Measurements from ENCODE around the gene SPINK4. TPM values are rescaled to one million over a fixed set of nuclear protein-coding genes. Genes with fewer than 3 reads are reported as not detected.

Gene SPINK4
- polyA plus RNA-seq, 3 donors: not detected

DNA sequence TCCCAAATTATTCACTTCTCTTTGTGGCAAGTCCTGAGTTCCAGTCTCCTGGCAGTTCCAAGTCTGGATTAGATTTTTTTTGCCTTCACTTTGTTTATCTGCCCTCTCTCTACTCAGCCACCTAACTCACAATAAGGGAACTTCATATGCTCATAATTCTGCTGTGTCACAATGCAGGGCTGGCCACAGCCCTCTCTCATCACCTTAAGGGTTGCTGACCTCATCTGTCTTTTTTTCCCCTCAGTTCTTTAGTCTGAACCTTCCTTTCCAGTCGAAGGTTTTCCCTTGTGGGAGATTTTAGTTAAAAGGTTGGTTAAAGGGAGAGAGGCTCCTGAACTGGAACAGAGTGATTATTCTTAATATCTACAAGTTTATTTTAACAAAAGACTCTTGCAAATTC lies 20.4 kb downstream of the SPINK4 start:
- Histone ChIP-seq H4K20me1 (ENCODE audit: insufficient read depth, low read length) (peaks cover 40% of the 10 kb centered on the region), H3K4me2 (replicated peaks; ENCODE audit: extremely low read depth, low read length, poor library complexity, severe bottlenecking) (no peak overlapping the region), H3K36me3 (replicated peaks in 1 of 2; ENCODE audit: control insufficient read depth in 1 of 2, insufficient read depth in 2 of 2, low read length in 2 of 2) (peaks cover 71 to 74% of the 10 kb centered on the region in 2 donors), H2AFZ (ENCODE audit: insufficient read depth, low read depth, low read length, poor library complexity, severe bottlenecking) (no peak overlapping the region), H3K27ac (ENCODE audit: low read depth in 1 of 2, low read length in 2 of 2) (peak overlapping the region in 1 of 2 donors; percentile 2), H3K27me3 (ENCODE audit: control insufficient read depth in 2 of 2, insufficient read depth in 2 of 2, low read length in 2 of 2) (no peaks in the 10 kb centered on the region), H3K4me1 (ENCODE audit: control insufficient read depth in 1 of 2, insufficient read depth in 2 of 2, low read length in 2 of 2) (peaks cover 16 to 18% of the 10 kb centered on the region in 2 donors), H3K9ac (ENCODE audit: insufficient read depth, low read length, poor library complexity, severe bottlenecking) (no peak overlapping the region), H3K79me2 (ENCODE audit: insufficient read depth, low read length) (peaks cover 51% of the 10 kb centered on the region), H3K9me3 (replicated peaks in 1 of 2; ENCODE audit: control insufficient read depth in 1 of 2, insufficient read depth in 1 of 2, low read length in 2 of 2) (no peaks in the 10 kb centered on the region), H3K4me3 (replicated peaks in 1 of 3; ENCODE audit: low read depth in 2 of 3, low read length in 3 of 3) (no peak overlapping the region)
- no CpG with 5 or more reads among the region's 1 CpG for WGBS (ENCODE audit: insufficient coverage)
- Mint-ChIP-seq H3K27ac (peak overlapping the region in 3 of 7 donors; percentile 3 to 47 (median 34)), H3K4me3 (no peak overlapping the region), H3K36me3 (peaks cover 67 to 73% of the 10 kb centered on the region in 2 donors), H3K27me3 (ENCODE audit: low read depth in 3 of 3) (no peaks in the 10 kb centered on the region), H3K4me1 (peaks cover 20% of the 10 kb centered on the region), H3K9me3 (peaks cover 0 to 2% (median 0%) of the 10 kb centered on the region in 7 donors)
- TF ChIP-seq, protein P1, sequence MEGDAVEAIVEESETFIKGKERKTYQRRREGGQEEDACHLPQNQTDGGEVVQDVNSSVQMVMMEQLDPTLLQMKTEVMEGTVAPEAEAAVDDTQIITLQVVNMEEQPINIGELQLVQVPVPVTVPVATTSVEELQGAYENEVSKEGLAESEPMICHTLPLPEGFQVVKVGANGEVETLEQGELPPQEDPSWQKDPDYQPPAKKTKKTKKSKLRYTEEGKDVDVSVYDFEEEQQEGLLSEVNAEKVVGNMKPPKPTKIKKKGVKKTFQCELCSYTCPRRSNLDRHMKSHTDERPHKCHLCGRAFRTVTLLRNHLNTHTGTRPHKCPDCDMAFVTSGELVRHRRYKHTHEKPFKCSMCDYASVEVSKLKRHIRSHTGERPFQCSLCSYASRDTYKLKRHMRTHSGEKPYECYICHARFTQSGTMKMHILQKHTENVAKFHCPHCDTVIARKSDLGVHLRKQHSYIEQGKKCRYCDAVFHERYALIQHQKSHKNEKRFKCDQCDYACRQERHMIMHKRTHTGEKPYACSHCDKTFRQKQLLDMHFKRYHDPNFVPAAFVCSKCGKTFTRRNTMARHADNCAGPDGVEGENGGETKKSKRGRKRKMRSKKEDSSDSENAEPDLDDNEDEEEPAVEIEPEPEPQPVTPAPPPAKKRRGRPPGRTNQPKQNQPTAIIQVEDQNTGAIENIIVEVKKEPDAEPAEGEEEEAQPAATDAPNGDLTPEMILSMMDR (IDR thresholded peaks at IDR 0.05): no peak
- intact Hi-C loops (cut with micrococcal nuclease): loop anchor here (5.0 to 10.0 kb wide), 4 partner anchors 96 to 236 kb away; partner anchors contain the start of genes SMU1 (in 2 of the 2), B4GALT1 (in 1 of the 2) and DNAJA1 (in 1 of the 2)
- DNase-seq: no peak

DNA sequence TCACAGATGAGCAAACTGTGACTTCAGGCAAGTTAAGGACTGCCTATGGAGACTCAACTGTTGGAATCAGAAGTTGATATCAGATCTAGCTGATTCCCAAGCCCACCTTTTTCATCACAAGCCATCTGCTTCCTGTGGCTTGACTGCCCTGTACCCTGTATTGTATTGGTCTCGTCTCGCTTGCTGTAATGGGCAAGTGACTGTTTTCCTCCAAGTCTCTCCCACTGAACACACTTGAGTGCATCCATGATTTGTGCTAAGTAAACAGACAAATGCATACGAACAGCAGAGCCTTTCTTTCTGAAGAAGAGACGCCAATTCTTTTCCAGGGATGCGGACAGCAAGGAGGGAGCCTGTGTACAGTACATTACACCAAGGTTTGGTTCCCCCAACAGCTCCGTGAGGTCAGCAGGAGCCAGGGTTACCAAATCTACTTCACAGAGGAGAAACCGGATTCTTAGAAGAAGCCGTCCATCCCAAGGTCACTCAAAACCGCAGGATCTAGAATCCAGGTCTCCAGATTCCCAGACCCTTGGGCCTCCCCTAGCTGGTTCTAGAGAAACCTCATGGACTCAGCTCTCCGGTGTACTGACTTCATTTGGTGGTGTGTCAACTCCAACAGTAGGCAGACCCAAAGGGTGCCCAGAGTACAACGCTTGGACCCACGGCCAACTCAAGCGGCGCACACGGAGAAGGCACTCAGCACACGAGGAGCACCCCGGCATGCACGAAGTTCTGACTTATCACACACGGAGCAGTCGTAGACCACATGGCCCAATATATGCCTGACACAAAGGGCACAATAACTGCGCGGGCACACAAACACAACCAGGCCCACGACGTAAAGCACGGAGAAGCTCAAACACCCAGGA lies 23.4 kb downstream of the SPINK4 start:
- peaks cover 56 to 69% of the 10 kb centered on the region in 2 donors for H3K36me3 Mint-ChIP-seq
- peak overlapping the region; percentile 81 to 96 for H3K27ac ChIP-seq (ENCODE audit: low read depth in 1 of 2, low read length in 2 of 2)

More for the DNA sequence above, 23.4 kb downstream of the SPINK4 start:
- Histone ChIP-seq H3K79me2 (ENCODE audit: insufficient read depth, low read length) (peaks cover 73% of the 10 kb centered on the region), H3K27me3 (ENCODE audit: control insufficient read depth in 2 of 2, insufficient read depth in 2 of 2, low read length in 2 of 2) (no peaks in the 10 kb centered on the region), H3K9ac (ENCODE audit: insufficient read depth, low read length, poor library complexity, severe bottlenecking) (peak overlapping the region; percentile 84), H3K4me2 (replicated peaks; ENCODE audit: extremely low read depth, low read length, poor library complexity, severe bottlenecking) (peak overlapping the region; percentile 86), H3K9me3 (replicated peaks in 1 of 2; ENCODE audit: control insufficient read depth in 1 of 2, insufficient read depth in 1 of 2, low read length in 2 of 2) (no peaks in the 10 kb centered on the region), H3K36me3 (replicated peaks in 1 of 2; ENCODE audit: control insufficient read depth in 1 of 2, insufficient read depth in 2 of 2, low read length in 2 of 2) (peaks cover 61 to 71% of the 10 kb centered on the region in 2 donors), H3K4me3 (replicated peaks in 1 of 3; ENCODE audit: low read depth in 2 of 3, low read length in 3 of 3) (peak overlapping the region; percentile 78 to 98 (median 88)), H3K4me1 (ENCODE audit: control insufficient read depth in 1 of 2, insufficient read depth in 2 of 2, low read length in 2 of 2) (peaks cover 22 to 26% of the 10 kb centered on the region in 2 donors), H4K20me1 (ENCODE audit: insufficient read depth, low read length) (peaks cover 36% of the 10 kb centered on the region), H2AFZ (ENCODE audit: insufficient read depth, low read depth, low read length, poor library complexity, severe bottlenecking) (peak overlapping the region; percentile 75)
- TF ChIP-seq, protein P1 (IDR thresholded peaks at IDR 0.05): no peak
- Mint-ChIP-seq H3K4me3 (peak overlapping the region; percentile 97 to 99), H3K27ac (peak overlapping the region; percentile 90 to 98 (median 94)), H3K4me1 (peaks cover 37% of the 10 kb centered on the region), H3K27me3 (ENCODE audit: low read depth in 3 of 3) (peaks cover 0 to 1% (median 0%) of the 10 kb centered on the region in 3 donors), H3K9me3 (peaks cover 0 to 2% (median 0%) of the 10 kb centered on the region in 7 donors)
- WGBS (ENCODE audit: insufficient coverage): 4% methylated on average over 25 of the region's 25 CpGs
- DNase-seq: peak in 1 of 3 donors; percentile 27
- intact Hi-C loops (cut with micrococcal nuclease): loop anchor here (2.0 to 10.0 kb wide), 5 partner anchors 37 to 239 kb away; partner anchors contain the start of genes SMU1 (in 2 of the 2), B4GALT1 (in 1 of the 2) and DNAJA1 (in 1 of the 2)
